Sigmoid colon (tissue), 4 donors: ENCODE data around the gene DGKD.

Source experiments
- CTCF ChIP-seq, 4 experiments: fragments of 450-650 bp in 3 of 4; fragments of 200-600 bp in 1 of 4; IDR thresholded peaks; one replicate each; pipeline ENCODE4 v1.5.1; 2016 to 2019; ENCODE audit warnings: antibody characterized with exemption in 4 of 4, mild to moderate bottlenecking in 3 of 4, moderate library complexity in 2 of 4
- POLR2AphosphoS5 ChIP-seq, 4 donors: sonication (generic); formaldehyde crosslinking; IDR thresholded peaks; one replicate each; pipeline ENCODE4 v1.6.1; 2017; ENCODE audit warnings: antibody characterized with exemption in 4 of 4

- TF ChIP-seq POLR2AphosphoS5 (IDR thresholded peaks at IDR 0.05) (no peak), CTCF (IDR thresholded peaks at IDR 0.05) (no peak)
These were observed 2.9 kb upstream of the DGKD start for GRCh38 chr2:233351423-233351822.
